Measurements from ENCODE around the gene MED15.
A peak's percentile ranks its signal among the peaks of the same experiment; 100 is the strongest.
"Not testable (repeated sequence)": the region's sequence is repeated elsewhere in the genome, so short reads cannot be mapped to it uniquely, and the experiment has no call there.

The MED15 gene

GRCh38 chr22:20532256-20532993 lies 25.0 kb downstream of the MED15 start:
- no peak for DNase-seq (ENCODE audit: low spot score)

GRCh38 chr22:20533095-20533878 lies 25.9 kb downstream of the MED15 start:
- DNase-seq (ENCODE audit: low spot score), result no peak

GRCh38 chr22:20533879-20534265 lies 26.5 kb downstream of the MED15 start:
- DNase-seq (ENCODE audit: low spot score), result peak; percentile 68

- DNase-seq (ENCODE audit: low spot score), result no peak
These were observed 29.3 kb downstream of the MED15 start for GRCh38 chr22:20536590-20537324.

GRCh38 chr22:20537325-20537756 lies 29.9 kb downstream of the MED15 start:
- DNase-seq (ENCODE audit: low spot score), result no peak

GRCh38 chr22:20537983-20538382 lies 30.6 kb downstream of the MED15 start:
- no peak for DNase-seq (ENCODE audit: low spot score)

GRCh38 chr22:20538875-20539274 lies 31.5 kb downstream of the MED15 start:
- not testable (repeated sequence) for DNase-seq (ENCODE audit: low spot score)

GRCh38 chr22:20542055-20542454 lies 34.6 kb downstream of the MED15 start:
- DNase-seq (ENCODE audit: low spot score), result no peak

- no peak for DNase-seq (ENCODE audit: low spot score)
These were observed 35.3 kb downstream of the MED15 start for GRCh38 chr22:20542736-20543135.

GRCh38 chr22:20545318-20545634 lies 37.9 kb downstream of the MED15 start:
- DNase-seq (ENCODE audit: low spot score), result not testable (repeated sequence)

- no peak for DNase-seq (ENCODE audit: low spot score)
These were observed 38.5 kb downstream of the MED15 start for GRCh38 chr22:20545681-20546521.

GRCh38 chr22:20546541-20546950 lies 39.1 kb downstream of the MED15 start:
- no peak for DNase-seq (ENCODE audit: low spot score)

- DNase-seq (ENCODE audit: low spot score), result no peak
These were observed 39.6 kb downstream of the MED15 start for GRCh38 chr22:20547029-20547428.

GRCh38 chr22:20548806-20549205 lies 41.4 kb downstream of the MED15 start:
- no peak for DNase-seq (ENCODE audit: low spot score)

GRCh38 chr22:20549232-20549841 lies 41.9 kb downstream of the MED15 start:
- DNase-seq (ENCODE audit: low spot score), result no peak

- no peak for DNase-seq (ENCODE audit: low spot score)
These were observed 42.8 kb downstream of the MED15 start for GRCh38 chr22:20550057-20550817.

GRCh38 chr22:20550851-20551744 lies 43.7 kb downstream of the MED15 start:
- DNase-seq (ENCODE audit: low spot score), result peak; percentile 68

GRCh38 chr22:20551805-20552442 lies 44.5 kb downstream of the MED15 start:
- DNase-seq (ENCODE audit: low spot score), result peak; percentile 66

Data from Ammon's horn (tissue), 1 donor.